ENCODE data around the gene STMN1. TPM values are rescaled to one million over a fixed set of nuclear protein-coding genes. Genes with fewer than 3 reads are reported as not detected.

Gene STMN1
- total and polyA plus RNA-seq, 10 of the 15 experiments (the other 5 are each of a cell fraction or from before 2014, with no cell fraction given) = 220 to 1,272 (median 603) TPM

- in situ Hi-C loops (cut with MboI) = no loop called here
- H3K36me3 ChIP-seq (ENCODE audit: control insufficient read depth in 2 of 2, insufficient read depth in 2 of 2, low read length in 1 of 2) = no peaks in the 10 kb centered on the region
- intact Hi-C loops (cut with micrococcal nuclease; ENCODE audit: unreplicated experiment) = loop anchor here (10.0 kb wide), 1 partner anchor 1300 kb away; the partner anchor contains the start of gene SLC9A1
- DNase-seq (ENCODE audit: low read depth, low spot score) (no peak), FAIRE-seq (no peak), ATAC-seq (no peak)
- ChIA-PET CTCF (interaction anchor here (0.6 to 2.0 kb wide), 4 partner anchors 10 to 463 kb away, joined by 3 to 10 read pairs (median 4); partner anchors contain the start of gene CD52), SMC1A (ENCODE audit: uncharacterized antibody, unreplicated experiment) (interaction anchor here (0.6 to 1.2 kb wide), 4 partner anchors 10 to 867 kb away, joined by 3 to 8 read pairs (median 5); no protein-coding TSS in a partner anchor), POLR2A (interaction anchor here (0.6 to 2.4 kb wide), 4 partner anchors 9 to 307 kb away, joined by 3 to 7 read pairs (median 5); no protein-coding TSS in a partner anchor), RAD21 (ENCODE audit: unreplicated experiment) (interaction anchor here (0.6 to 0.7 kb wide), 2 partner anchors 143 to 1022 kb away, joined by 3 read pairs; partner anchors contain the start of gene PAFAH2)
- no peaks in the 10 kb centered on the region for H3K9me3 ChIP-seq (replicated peaks; ENCODE audit: control insufficient read depth, insufficient read depth, low read length)
- no peak overlapping the region for H3K4me3 ChIP-seq
- TF ChIP-seq HCFC1 (IDR thresholded peaks at IDR 0.05; ENCODE audit: low read length) = no peak
- TF ChIP-seq, protein P1, sequence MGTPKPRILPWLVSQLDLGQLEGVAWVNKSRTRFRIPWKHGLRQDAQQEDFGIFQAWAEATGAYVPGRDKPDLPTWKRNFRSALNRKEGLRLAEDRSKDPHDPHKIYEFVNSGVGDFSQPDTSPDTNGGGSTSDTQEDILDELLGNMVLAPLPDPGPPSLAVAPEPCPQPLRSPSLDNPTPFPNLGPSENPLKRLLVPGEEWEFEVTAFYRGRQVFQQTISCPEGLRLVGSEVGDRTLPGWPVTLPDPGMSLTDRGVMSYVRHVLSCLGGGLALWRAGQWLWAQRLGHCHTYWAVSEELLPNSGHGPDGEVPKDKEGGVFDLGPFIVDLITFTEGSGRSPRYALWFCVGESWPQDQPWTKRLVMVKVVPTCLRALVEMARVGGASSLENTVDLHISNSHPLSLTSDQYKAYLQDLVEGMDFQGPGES (IDR thresholded peaks at IDR 0.05) = no peak
- no peak for TF ChIP-seq SP1 (IDR thresholded peaks at IDR 0.05; ENCODE audit: low read depth, low read length)
- no peak for TF ChIP-seq ATF3 (IDR thresholded peaks at IDR 0.05; ENCODE audit: borderline replicate concordance, extremely low read depth, low read depth, low read length)
- TF ChIP-seq MYB (IDR thresholded peaks at IDR 0.05; ENCODE audit: borderline replicate concordance, low read depth, low read length) = no peak
- TF ChIP-seq CHD2 (IDR thresholded peaks at IDR 0.05; ENCODE audit: borderline replicate concordance, low read depth, low read length) = no peak
- TF ChIP-seq NR2C2 (IDR thresholded peaks at IDR 0.05; ENCODE audit: borderline replicate concordance, control insufficient read depth, insufficient read length, low read depth) = no peak
- H3K9ac ChIP-seq (ENCODE audit: control insufficient read depth, insufficient read depth, low read length) = no peak overlapping the region
- WGBS (ENCODE audit: insufficient coverage, insufficient replicate concordance, low lambda C conversion rate, missing lambda C conversion rate) = 97% methylated on average over 2 of the region's 2 CpGs
- H3K4me1 ChIP-seq (ENCODE audit: control insufficient read depth, insufficient read depth, low read length) = 0 out of 2 replicates have a peak, but pooled peaks cover 4% of the 10 kb centered on the region
- no TSS peak for BruUV-seq (replicated peaks)
- H3K79me2 ChIP-seq (ENCODE audit: control insufficient read depth, insufficient read depth, low read length) = peaks cover 17% of the 10 kb centered on the region
- no peak overlapping the region for H2AFZ ChIP-seq (ENCODE audit: control insufficient read depth, low read depth, low read length)
- no peak overlapping the region for H3K27ac ChIP-seq (ENCODE audit: control insufficient read depth, insufficient read depth)
- H4K20me1 ChIP-seq (ENCODE audit: control insufficient read depth, insufficient read depth) = no peaks in the 10 kb centered on the region
- no peaks in the 10 kb centered on the region for H3K27me3 ChIP-seq (replicated peaks in 1 of 2; ENCODE audit: control insufficient read depth in 2 of 2, insufficient read depth in 2 of 2, low read length in 1 of 2)
- H3K4me2 ChIP-seq (ENCODE audit: control insufficient read depth, insufficient read depth) = no peak overlapping the region
These were observed 51.7 kb downstream of the STMN1 start for GRCh38 chr1:25854554-25854953.

Small RNAs within 50 kb of the gene (microRNA-seq; reads per million reads assigned to microRNA genes)
- 7.7 reads per million, percentile 39 among the genes with 10 or more reads in this experiment for gene MIR3917

Small RNAs within 50 kb of the gene (small RNA-seq; reads per million reads assigned to genes)
- gene AL033528.1 (not detected), gene RF00019 (not detected), gene SNRPFP2 (not detected)

Other genes with a start within 250 kb of the STMN1 start
Only the 7 nearest of the 9 such genes appear.
- 0.85 and 0.87 TPM in 2 replicates for gene SELENON, start 106.2 kb downstream of the STMN1 start, total RNA-seq (2014; rRNA removed)
- 0.88 and 1.0 TPM in 2 replicates for gene SELENON, start 106.2 kb downstream of the STMN1 start, total RNA-seq (2014; rRNA removed; fragmentation: Illumina TruSeq; extraction: Trizol)
- gene SELENON, start 106.2 kb downstream of the STMN1 start, total RNA-seq (2021) = 4.1 and 5.1 TPM in 2 replicates
- 0.59 and 0.75 TPM in 2 replicates for gene SELENON, start 106.2 kb downstream of the STMN1 start, polyA plus RNA-seq (2011; rRNA removed)
- gene SELENON, start 106.2 kb downstream of the STMN1 start, polyA plus RNA-seq (2014; fragmentation: Illumina TruSeq; extraction: Trizol) = 2.1 and 3.1 TPM in 2 replicates
- under 1 TPM; 0.07 to 0.18 TPM for gene SELENON, start 106.2 kb downstream of the STMN1 start, polyA plus RNA-seq (2014; fragmentation: Nextera tagmentation; extraction: Ambion mirVana)
- 1.8 and 2.1 TPM in 2 replicates for gene SELENON, start 106.2 kb downstream of the STMN1 start, polyA plus RNA-seq (2014; rRNA removed)
- gene SELENON, start 106.2 kb downstream of the STMN1 start, polyA plus RNA-seq (2016; fragmentation: Nextera tagmentation; extraction: Ambion mirVana) = under 1 TPM; 0.10 to 0.12 TPM
- 28.1 TPM in 2 replicates for gene MTFR1L, start 86.5 kb downstream of the STMN1 start, total RNA-seq (2014; rRNA removed)
- gene MTFR1L, start 86.5 kb downstream of the STMN1 start, total RNA-seq (2014; rRNA removed; fragmentation: Illumina TruSeq; extraction: Trizol) = 16.4 and 16.9 TPM in 2 replicates
- gene MTFR1L, start 86.5 kb downstream of the STMN1 start, total RNA-seq (2021) = 25.2 and 25.7 TPM in 2 replicates
- 42.5 and 44.2 TPM in 2 replicates for gene MTFR1L, start 86.5 kb downstream of the STMN1 start, polyA plus RNA-seq (2011; rRNA removed)
- 30.7 TPM in 2 replicates for gene MTFR1L, start 86.5 kb downstream of the STMN1 start, polyA plus RNA-seq (2014; fragmentation: Illumina TruSeq; extraction: Trizol)
- gene MTFR1L, start 86.5 kb downstream of the STMN1 start, polyA plus RNA-seq (2014; fragmentation: Nextera tagmentation; extraction: Ambion mirVana) = 10 to 100 TPM; 26.7 to 30.0 TPM
- 33.8 and 36.3 TPM in 2 replicates for gene MTFR1L, start 86.5 kb downstream of the STMN1 start, polyA plus RNA-seq (2014; rRNA removed)
- 10 to 100 TPM; 31.2 to 31.7 TPM for gene MTFR1L, start 86.5 kb downstream of the STMN1 start, polyA plus RNA-seq (2016; fragmentation: Nextera tagmentation; extraction: Ambion mirVana)
- 19.3 and 23.3 TPM in 2 replicates for gene AUNIP, start 47.0 kb downstream of the STMN1 start, total RNA-seq (2014; rRNA removed)
- gene AUNIP, start 47.0 kb downstream of the STMN1 start, total RNA-seq (2014; rRNA removed; fragmentation: Illumina TruSeq; extraction: Trizol) = 17.9 and 18.8 TPM in 2 replicates
- gene AUNIP, start 47.0 kb downstream of the STMN1 start, total RNA-seq (2021) = 11.1 and 11.3 TPM in 2 replicates
- 13.1 and 14.1 TPM in 2 replicates for gene AUNIP, start 47.0 kb downstream of the STMN1 start, polyA plus RNA-seq (2011; rRNA removed)
- 19.3 and 20.1 TPM in 2 replicates for gene AUNIP, start 47.0 kb downstream of the STMN1 start, polyA plus RNA-seq (2014; fragmentation: Illumina TruSeq; extraction: Trizol)
- 1 to 10 TPM; 3.9 to 6.9 TPM for gene AUNIP, start 47.0 kb downstream of the STMN1 start, polyA plus RNA-seq (2014; fragmentation: Nextera tagmentation; extraction: Ambion mirVana)
- 14.6 and 20.0 TPM in 2 replicates for gene AUNIP, start 47.0 kb downstream of the STMN1 start, polyA plus RNA-seq (2014; rRNA removed)
- gene AUNIP, start 47.0 kb downstream of the STMN1 start, polyA plus RNA-seq (2016; fragmentation: Nextera tagmentation; extraction: Ambion mirVana) = 10 to 100 TPM; 10.0 to 12.4 TPM
- 6.7 and 7.0 TPM in 2 replicates for gene PAQR7, start 30.7 kb downstream of the STMN1 start, total RNA-seq (2014; rRNA removed)
- 5.3 and 5.7 TPM in 2 replicates for gene PAQR7, start 30.7 kb downstream of the STMN1 start, total RNA-seq (2014; rRNA removed; fragmentation: Illumina TruSeq; extraction: Trizol)
- gene PAQR7, start 30.7 kb downstream of the STMN1 start, total RNA-seq (2021) = 8.1 and 8.8 TPM in 2 replicates
- 4.0 and 6.3 TPM in 2 replicates for gene PAQR7, start 30.7 kb downstream of the STMN1 start, polyA plus RNA-seq (2011; rRNA removed)
- gene PAQR7, start 30.7 kb downstream of the STMN1 start, polyA plus RNA-seq (2014; fragmentation: Illumina TruSeq; extraction: Trizol) = 2.9 and 4.6 TPM in 2 replicates
- gene PAQR7, start 30.7 kb downstream of the STMN1 start, polyA plus RNA-seq (2014; fragmentation: Nextera tagmentation; extraction: Ambion mirVana) = 1 to 10 TPM; 1.1 to 2.5 TPM
- gene PAQR7, start 30.7 kb downstream of the STMN1 start, polyA plus RNA-seq (2014; rRNA removed) = 5.3 and 6.1 TPM in 2 replicates
- gene PAQR7, start 30.7 kb downstream of the STMN1 start, polyA plus RNA-seq (2016; fragmentation: Nextera tagmentation; extraction: Ambion mirVana) = 1 to 10 TPM; 1.9 to 2.9 TPM
- gene PAFAH2, start 91.6 kb upstream of the STMN1 start, total RNA-seq (2014; rRNA removed) = 4.9 and 5.2 TPM in 2 replicates
- gene PAFAH2, start 91.6 kb upstream of the STMN1 start, total RNA-seq (2014; rRNA removed; fragmentation: Illumina TruSeq; extraction: Trizol) = 5.9 and 6.8 TPM in 2 replicates
- gene PAFAH2, start 91.6 kb upstream of the STMN1 start, total RNA-seq (2021) = 5.0 and 6.6 TPM in 2 replicates
- 9.5 and 9.6 TPM in 2 replicates for gene PAFAH2, start 91.6 kb upstream of the STMN1 start, polyA plus RNA-seq (2011; rRNA removed)
- gene PAFAH2, start 91.6 kb upstream of the STMN1 start, polyA plus RNA-seq (2014; fragmentation: Illumina TruSeq; extraction: Trizol) = 5.3 and 6.5 TPM in 2 replicates
- gene PAFAH2, start 91.6 kb upstream of the STMN1 start, polyA plus RNA-seq (2014; fragmentation: Nextera tagmentation; extraction: Ambion mirVana) = 1 to 10 TPM; 3.0 to 4.0 TPM
- gene PAFAH2, start 91.6 kb upstream of the STMN1 start, polyA plus RNA-seq (2014; rRNA removed) = 6.9 and 7.0 TPM in 2 replicates
- gene PAFAH2, start 91.6 kb upstream of the STMN1 start, polyA plus RNA-seq (2016; fragmentation: Nextera tagmentation; extraction: Ambion mirVana) = 1 to 10 TPM; 6.5 to 7.7 TPM
- not detected in 2 replicates for gene EXTL1, start 115.4 kb upstream of the STMN1 start, total RNA-seq (2014; rRNA removed)
- not detected in 2 replicates for gene EXTL1, start 115.4 kb upstream of the STMN1 start, total RNA-seq (2014; rRNA removed; fragmentation: Illumina TruSeq; extraction: Trizol)
- gene EXTL1, start 115.4 kb upstream of the STMN1 start, total RNA-seq (2021) = not detected in 2 replicates
- gene EXTL1, start 115.4 kb upstream of the STMN1 start, polyA plus RNA-seq (2011; rRNA removed) = not detected in 2 replicates
- gene EXTL1, start 115.4 kb upstream of the STMN1 start, polyA plus RNA-seq (2014; fragmentation: Illumina TruSeq; extraction: Trizol) = not detected in 2 replicates
- not detected for gene EXTL1, start 115.4 kb upstream of the STMN1 start, polyA plus RNA-seq (2014; fragmentation: Nextera tagmentation; extraction: Ambion mirVana)
- not detected in 2 replicates for gene EXTL1, start 115.4 kb upstream of the STMN1 start, polyA plus RNA-seq (2014; rRNA removed)
- not detected for gene EXTL1, start 115.4 kb upstream of the STMN1 start, polyA plus RNA-seq (2016; fragmentation: Nextera tagmentation; extraction: Ambion mirVana)
- gene SLC30A2, start 139.7 kb upstream of the STMN1 start, total RNA-seq (2014; rRNA removed) = not detected in 2 replicates
- not detected in 2 replicates for gene SLC30A2, start 139.7 kb upstream of the STMN1 start, total RNA-seq (2014; rRNA removed; fragmentation: Illumina TruSeq; extraction: Trizol)
- 0.13 TPM in 1 of 2 replicates, not detected in the other for gene SLC30A2, start 139.7 kb upstream of the STMN1 start, total RNA-seq (2021)
- gene SLC30A2, start 139.7 kb upstream of the STMN1 start, polyA plus RNA-seq (2011; rRNA removed) = not detected in 2 replicates
- not detected in 2 replicates for gene SLC30A2, start 139.7 kb upstream of the STMN1 start, polyA plus RNA-seq (2014; fragmentation: Illumina TruSeq; extraction: Trizol)
- gene SLC30A2, start 139.7 kb upstream of the STMN1 start, polyA plus RNA-seq (2014; fragmentation: Nextera tagmentation; extraction: Ambion mirVana) = not detected
- not detected in 2 replicates for gene SLC30A2, start 139.7 kb upstream of the STMN1 start, polyA plus RNA-seq (2014; rRNA removed)
- gene SLC30A2, start 139.7 kb upstream of the STMN1 start, polyA plus RNA-seq (2016; fragmentation: Nextera tagmentation; extraction: Ambion mirVana) = not detected